Fibroblast of villous mesenchyme (primary cell): Measurements from ENCODE around the gene OSBPL8. TPM values are rescaled to one million over a fixed set of nuclear protein-coding genes. Genes with fewer than 3 reads are reported as not detected.
A peak's percentile ranks its signal among the peaks of the same experiment; 100 is the strongest.

Experiments
- DNase-seq: peaks from one replicate; pipeline ENCODE4 v3.0.0-alpha.2; 2010; ENCODE audit warnings: low read depth
- H3K4me3 ChIP-seq: 2 replicates; pipeline ENCODE4 v1.5.1; 2011; ENCODE audit warnings: low read depth, mild to moderate bottlenecking, low read length
- CTCF ChIP-seq: IDR thresholded peaks from 2 replicates; pipeline ENCODE4 v1.5.1; 2012; ENCODE audit warnings: low read depth, mild to moderate bottlenecking, low read length; ENCODE audit not compliant: insufficient read depth
- total RNA-seq: library from RNA; depleted of rRNA; stranded (reverse); fragments of >200 nt; gene quantifications from 2 replicates; pipeline ENCODE4 v1.2.3, GENCODE V29; 2012

Gene OSBPL8
- total RNA-seq, 1 donor = 135 TPM

- no peak overlapping the region for H3K4me3 ChIP-seq
- no peak for DNase-seq
- no peak for TF ChIP-seq CTCF
Observed at GRCh38 chr12:76531056-76531455, 28.5 kb downstream of the OSBPL8 start.

DNA sequence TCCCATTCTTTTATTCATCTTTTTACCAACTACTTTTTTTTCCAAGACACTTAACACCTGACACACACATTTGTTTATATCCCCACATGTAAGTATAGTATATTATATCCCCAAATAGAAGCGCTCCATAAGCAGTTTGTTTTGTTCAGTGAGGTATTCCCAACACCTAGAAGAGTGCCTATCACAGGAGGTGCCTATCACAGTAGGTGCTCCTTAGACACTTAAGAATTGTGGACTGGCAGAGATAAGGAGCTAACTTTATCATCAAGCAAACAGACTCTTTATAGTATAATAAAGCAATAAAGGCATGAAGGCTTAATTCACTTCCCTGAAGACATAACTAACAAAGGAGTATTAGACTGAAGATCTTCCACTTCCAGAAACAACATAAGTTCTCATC is 29.1 kb downstream of the OSBPL8 start:
- DNase-seq = no peak
- H3K4me3 ChIP-seq = no peak overlapping the region
- TF ChIP-seq CTCF = no peak

- peak; percentile 47 for DNase-seq
- no peak overlapping the region for H3K4me3 ChIP-seq
- no peak for TF ChIP-seq CTCF
Observed at GRCh38 chr12:76529226-76529918, 30.2 kb downstream of the OSBPL8 start.

DNA sequence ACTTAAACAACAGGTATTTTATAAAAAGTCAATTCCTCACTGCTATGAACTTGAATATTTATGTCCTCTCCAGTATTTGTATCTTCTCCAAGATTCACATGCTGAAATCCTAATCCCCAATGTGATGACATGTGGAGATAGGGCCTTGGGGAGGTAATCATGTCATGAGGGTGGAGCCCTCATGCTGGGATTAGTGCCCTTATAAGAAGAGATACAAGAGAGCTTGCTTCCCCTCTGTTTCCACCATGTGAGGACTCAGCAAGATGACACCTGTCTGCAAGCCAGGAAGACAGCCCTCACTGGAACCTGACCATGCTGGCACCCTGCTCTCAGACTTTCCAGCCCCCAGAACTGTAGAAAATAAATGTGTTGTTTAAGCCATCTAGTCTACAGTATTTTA is 36.2 kb downstream of the OSBPL8 start:
- H3K4me3 ChIP-seq = no peak overlapping the region
- no peak for TF ChIP-seq CTCF
- no peak for DNase-seq

GRCh38 chr12:76520348-76520747 is 39.2 kb downstream of the OSBPL8 start:
- DNase-seq = no peak
- TF ChIP-seq CTCF = no peak
- H3K4me3 ChIP-seq = no peak overlapping the region

- no peak for DNase-seq
- H3K4me3 ChIP-seq = no peak overlapping the region
- TF ChIP-seq CTCF = no peak
Observed at GRCh38 chr12:76519538-76519937, 40.0 kb downstream of the OSBPL8 start.

DNA sequence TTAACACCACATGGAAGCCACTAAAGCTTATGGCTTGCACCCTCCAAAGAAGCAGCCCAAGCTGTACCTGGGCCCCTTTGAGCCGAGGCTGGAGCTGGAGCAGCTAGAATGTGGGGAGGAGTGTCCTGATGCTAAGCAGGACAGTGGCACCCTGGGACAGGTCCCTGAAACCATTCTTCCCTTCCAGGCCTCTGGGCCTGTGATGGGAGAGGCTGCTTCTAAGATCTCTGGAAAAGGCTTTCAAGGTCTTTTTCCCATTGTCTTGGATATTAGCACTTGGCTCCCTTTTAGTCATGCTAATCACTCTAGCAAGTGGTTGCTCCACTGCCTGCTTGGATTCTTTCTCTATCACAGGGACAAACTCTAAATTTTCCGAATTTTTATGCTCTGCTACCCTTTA is 40.9 kb downstream of the OSBPL8 start:
- DNase-seq = no peak
- no peak for TF ChIP-seq CTCF

More for the DNA sequence above, 40.9 kb downstream of the OSBPL8 start:
- H3K4me3 ChIP-seq = no peak overlapping the region
